ENCODE results near the gene AGBL1.

Gene AGBL1

GRCh38 chr15:86165265-86166211, 85.9 kb downstream of the AGBL1 start:
- no peak for DNase-seq

GRCh38 chr15:86167841-86168240, 88.2 kb downstream of the AGBL1 start:
- no peak for DNase-seq

- DNase-seq: no peak
These were observed 99.2 kb downstream of the AGBL1 start for GRCh38 chr15:86178845-86179244.

- DNase-seq: peak; percentile 62
These were observed 104.2 kb downstream of the AGBL1 start for GRCh38 chr15:86183596-86184491.

DNA sequence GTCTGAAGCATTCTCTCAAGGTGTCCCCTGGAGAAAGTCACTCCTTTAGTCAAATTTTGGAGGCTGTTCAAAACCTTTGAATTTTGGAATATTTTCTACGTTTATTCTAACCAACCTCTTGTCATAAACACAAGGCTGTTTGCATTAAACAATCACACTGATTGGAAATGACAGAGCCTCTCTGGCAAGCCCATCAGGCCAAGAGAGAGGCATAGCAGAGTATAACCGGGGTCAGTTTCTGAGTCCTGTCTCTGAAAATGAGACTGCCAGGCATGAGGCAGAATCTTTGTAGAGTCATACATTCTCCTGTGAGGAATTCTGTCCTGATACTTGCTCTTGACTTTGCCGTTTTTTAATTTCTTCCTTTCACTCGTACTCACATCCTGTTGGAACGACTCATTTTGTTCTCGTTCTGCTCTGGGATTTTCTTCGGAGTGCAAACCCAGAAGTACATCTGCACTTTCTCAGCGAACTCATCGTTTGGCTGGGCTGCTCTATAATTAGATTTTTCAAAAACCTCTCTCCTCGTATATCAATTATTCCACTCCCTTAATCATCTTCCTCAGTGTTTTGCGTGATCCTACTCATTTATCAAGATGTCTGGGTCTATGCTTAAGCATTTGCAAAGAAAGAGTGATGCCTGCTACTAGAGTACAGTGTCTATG, 114.2 kb downstream of the AGBL1 start:
- no peak for DNase-seq

GRCh38 chr15:86197770-86198169, 118.1 kb downstream of the AGBL1 start:
- DNase-seq: no peak

- no peak for DNase-seq
These were observed 119.9 kb downstream of the AGBL1 start for GRCh38 chr15:86199467-86200145.

DNA sequence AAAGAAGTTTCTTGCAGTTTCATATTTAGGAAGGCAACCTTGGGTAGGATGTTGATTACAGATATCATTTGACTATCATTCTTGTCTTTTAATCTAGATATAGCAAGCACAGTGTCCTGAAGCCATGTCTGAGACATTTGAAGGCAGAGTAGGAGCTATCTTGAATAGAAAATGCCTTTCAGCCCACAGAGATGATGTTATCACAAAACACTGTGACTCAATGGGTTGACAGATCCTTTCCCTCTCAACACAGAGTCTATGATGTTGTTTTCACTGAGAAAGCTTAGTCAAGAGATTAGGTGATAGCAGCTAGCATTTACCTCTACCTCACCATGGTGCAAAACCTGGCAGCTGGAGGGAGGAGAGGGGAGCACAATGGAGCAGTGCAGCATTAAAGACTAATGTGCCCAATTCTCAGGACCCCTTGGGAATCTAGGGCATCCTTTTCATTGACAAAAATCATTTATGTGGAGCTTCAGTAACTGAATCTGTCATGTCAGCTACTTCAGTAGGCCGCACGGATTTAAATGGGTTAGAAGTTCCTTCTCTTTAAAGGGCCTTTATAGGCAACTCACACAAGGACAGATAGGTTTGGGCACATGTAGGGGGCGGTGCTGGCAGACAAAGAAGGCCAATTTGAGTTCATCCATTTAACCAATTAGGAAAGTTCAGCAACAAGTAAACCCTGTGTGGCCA, 121.8 kb downstream of the AGBL1 start:
- DNase-seq: no peak

GRCh38 chr15:86203462-86203861, 123.8 kb downstream of the AGBL1 start:
- no peak for DNase-seq

GRCh38 chr15:86205096-86205495, 125.4 kb downstream of the AGBL1 start:
- DNase-seq: no peak

GRCh38 chr15:86213420-86213819, 133.7 kb downstream of the AGBL1 start:
- no peak for DNase-seq

DNA sequence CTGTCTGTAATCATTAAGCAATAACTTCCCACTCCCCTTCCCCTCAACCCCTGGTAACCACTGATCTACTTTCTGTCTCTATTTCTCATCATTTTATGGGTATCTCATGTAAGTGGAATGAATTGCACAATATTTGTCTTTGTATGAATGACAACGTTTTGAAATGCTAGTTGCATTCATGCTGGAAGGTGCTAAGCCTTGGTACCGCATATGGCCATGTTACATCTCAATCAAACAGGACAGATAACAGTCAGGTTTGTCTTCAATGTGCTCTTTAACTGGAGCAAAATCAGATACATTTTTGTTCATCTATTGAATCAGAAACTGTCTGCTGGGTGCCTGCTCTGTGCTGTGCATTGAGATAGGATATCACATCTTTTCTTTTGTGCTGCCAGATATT, 134.2 kb downstream of the AGBL1 start:
- peak; percentile 5 for DNase-seq

GRCh38 chr15:86221119-86221518, 141.4 kb downstream of the AGBL1 start:
- no peak for DNase-seq

GRCh38 chr15:86229306-86229705, 149.6 kb downstream of the AGBL1 start:
- no peak for DNase-seq

DNA sequence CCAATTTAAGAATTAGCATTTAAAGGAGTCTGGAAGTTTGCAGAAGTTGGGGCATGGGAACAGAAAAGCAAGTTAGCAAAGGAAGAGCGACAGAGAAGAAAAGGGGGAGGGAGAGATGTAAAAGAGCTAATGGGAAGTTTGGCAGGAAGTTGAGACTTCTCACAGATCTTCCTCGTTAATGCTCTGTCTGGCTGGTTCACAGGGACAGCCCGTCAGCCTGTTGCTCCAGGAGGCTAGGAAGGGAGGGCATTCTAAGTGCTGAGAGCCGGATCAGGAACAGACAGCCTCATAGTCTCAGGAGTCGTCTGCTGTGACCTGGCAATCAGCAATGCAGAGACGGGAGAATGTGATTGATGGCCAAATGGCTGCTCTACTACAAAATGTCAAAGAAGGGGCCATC, 150.3 kb downstream of the AGBL1 start:
- DNase-seq: no peak

- peak; percentile 20 for DNase-seq
These were observed 152.4 kb downstream of the AGBL1 start for GRCh38 chr15:86231864-86232721.

- no peak for DNase-seq
These were observed 156.0 kb downstream of the AGBL1 start for GRCh38 chr15:86235667-86236066.

GRCh38 chr15:86236356-86237110, 156.9 kb downstream of the AGBL1 start:
- no peak for DNase-seq

GRCh38 chr15:86237111-86237500, 157.4 kb downstream of the AGBL1 start:
- DNase-seq: no peak
